CMK (cell line): ENCODE data around the gene CCNB3.
"Not testable (repeated sequence)": the region's sequence is repeated elsewhere in the genome, so short reads cannot be mapped to it uniquely, and the experiment has no call there.

Experiments used
- DNase-seq: peaks from one replicate; pipeline ENCODE4 v3.0.0-alpha.2; 2010; ENCODE audit warnings: low read depth

CCNB3 gene

GRCh38 chrX:50204364-50204899 is at the start of gene CCNB3:
TSS of gene CCNB3 (plus strand) at chrX:50204765. CDS start at chrX:50285164, 80,399 bp downstream.
- peak; percentile 41 for DNase-seq

- DNase-seq = no peak
Measured at GRCh38 chrX:50157545-50158135, 46.9 kb upstream of the CCNB3 start.

- no peak for DNase-seq
Measured at GRCh38 chrX:50158593-50158992, 46.0 kb upstream of the CCNB3 start.

- DNase-seq = no peak
Measured at GRCh38 chrX:50161127-50161526, 43.4 kb upstream of the CCNB3 start.

GRCh38 chrX:50165727-50166126 is 38.8 kb upstream of the CCNB3 start:
- no peak for DNase-seq

- no peak for DNase-seq
Measured at GRCh38 chrX:50167366-50167765, 37.2 kb upstream of the CCNB3 start.

- DNase-seq = no peak
Measured at GRCh38 chrX:50168241-50168687, 36.3 kb upstream of the CCNB3 start.

- no peak for DNase-seq
Measured at GRCh38 chrX:50169717-50170116, 34.8 kb upstream of the CCNB3 start.

- no peak for DNase-seq
Measured at GRCh38 chrX:50180073-50180940, 24.3 kb upstream of the CCNB3 start.

- DNase-seq = no peak
Measured at GRCh38 chrX:50183891-50184290, 20.7 kb upstream of the CCNB3 start.

GRCh38 chrX:50188859-50189600 is 15.5 kb upstream of the CCNB3 start:
- no peak for DNase-seq

GRCh38 chrX:50198348-50198747 is 6.2 kb upstream of the CCNB3 start:
- peak; percentile 95 for DNase-seq

GRCh38 chrX:50200907-50201306 is 3.7 kb upstream of the CCNB3 start, which contains the start of gene AKAP4:
TSS of gene AKAP4 (minus strand) at chrX:50201007. CDS start at chrX:50200889, 118 bp downstream.
- DNase-seq = no peak

GRCh38 chrX:50202539-50202938 is 2.0 kb upstream of the CCNB3 start:
- no peak for DNase-seq

- no peak for DNase-seq
Measured at GRCh38 chrX:50206753-50207152, 2.2 kb downstream of the CCNB3 start.

- DNase-seq = no peak
Measured at GRCh38 chrX:50211510-50211909, 6.9 kb downstream of the CCNB3 start.

GRCh38 chrX:50281253-50281652 is 76.7 kb downstream of the CCNB3 start:
- DNase-seq = no peak

- no peak for DNase-seq
Measured at GRCh38 chrX:50327235-50327634, 122.7 kb downstream of the CCNB3 start.

- not testable (repeated sequence) for DNase-seq
Measured at GRCh38 chrX:50332668-50333067, 128.1 kb downstream of the CCNB3 start.

- no peak for DNase-seq
Measured at GRCh38 chrX:50333308-50333707, 128.7 kb downstream of the CCNB3 start.

GRCh38 chrX:50343917-50344316 is 139.4 kb downstream of the CCNB3 start:
- no peak for DNase-seq

GRCh38 chrX:50372966-50373365 is 168.4 kb downstream of the CCNB3 start:
- DNase-seq = peak; percentile 14
